Subcutaneous abdominal adipose tissue (tissue), 5 donors: Measurements from ENCODE around the gene ONECUT2.

Experiments
- H3K27ac ChIP-seq: one replicate; pipeline ENCODE4 v1.7.0; 2013; ENCODE audit warnings: low read depth, mild to moderate bottlenecking, inconsistent platforms, low read length, moderate library complexity
- H3K27me3 ChIP-seq, 5 donors: one replicate each; pipeline ENCODE4 v1.7.0; 2013; ENCODE audit warnings: low read length in 5 of 5, inconsistent platforms in 1 of 5; ENCODE audit not compliant: control insufficient read depth in 5 of 5, insufficient read depth in 4 of 5
- H3K36me3 ChIP-seq, 5 donors: one replicate each; pipeline ENCODE4 v1.7.0; 2013; ENCODE audit warnings: low read length in 5 of 5; ENCODE audit not compliant: control insufficient read depth in 5 of 5, insufficient read depth in 5 of 5
- H3K4me1 ChIP-seq, 5 donors: one replicate each; pipeline ENCODE4 v1.7.0; 2013; ENCODE audit warnings: low read length in 5 of 5, mild to moderate bottlenecking in 3 of 5, moderate library complexity in 1 of 5; ENCODE audit not compliant: control insufficient read depth in 5 of 5, insufficient read depth in 5 of 5
- H3K4me3 ChIP-seq, 5 donors: one replicate each; pipeline ENCODE4 v1.7.0; 2013; ENCODE audit warnings: low read length in 5 of 5, low read depth in 1 of 5
- H3K9ac ChIP-seq, 5 donors: one replicate each; pipeline ENCODE4 v1.7.0; 2013; ENCODE audit warnings: low read length in 5 of 5, mild to moderate bottlenecking in 4 of 5, moderate library complexity in 3 of 5
- H3K9me3 ChIP-seq, 5 donors: one replicate each; pipeline ENCODE4 v1.7.0; 2013; ENCODE audit warnings: low read length in 5 of 5; ENCODE audit not compliant: control insufficient read depth in 5 of 5
- donor health status: healthy.
- donor health status: healthy.
- donor health status: healthy.
- donor health status: healthy.
- donor health status: healthy.

Gene ONECUT2

GRCh38 chr18:57444301-57444759 is 9.2 kb downstream of the ONECUT2 start:
- Histone ChIP-seq H3K9ac (no peak overlapping the region), H3K27me3 (peaks cover 23 to 55% (median 54%) of the 10 kb centered on the region in 5 donors), H3K4me1 (peaks cover 0 to 25% (median 17%) of the 10 kb centered on the region in 5 donors), H3K36me3 (no peaks in the 10 kb centered on the region), H3K4me3 (no peak overlapping the region), H3K27ac (no peak overlapping the region), H3K9me3 (no peaks in the 10 kb centered on the region)

DNA sequence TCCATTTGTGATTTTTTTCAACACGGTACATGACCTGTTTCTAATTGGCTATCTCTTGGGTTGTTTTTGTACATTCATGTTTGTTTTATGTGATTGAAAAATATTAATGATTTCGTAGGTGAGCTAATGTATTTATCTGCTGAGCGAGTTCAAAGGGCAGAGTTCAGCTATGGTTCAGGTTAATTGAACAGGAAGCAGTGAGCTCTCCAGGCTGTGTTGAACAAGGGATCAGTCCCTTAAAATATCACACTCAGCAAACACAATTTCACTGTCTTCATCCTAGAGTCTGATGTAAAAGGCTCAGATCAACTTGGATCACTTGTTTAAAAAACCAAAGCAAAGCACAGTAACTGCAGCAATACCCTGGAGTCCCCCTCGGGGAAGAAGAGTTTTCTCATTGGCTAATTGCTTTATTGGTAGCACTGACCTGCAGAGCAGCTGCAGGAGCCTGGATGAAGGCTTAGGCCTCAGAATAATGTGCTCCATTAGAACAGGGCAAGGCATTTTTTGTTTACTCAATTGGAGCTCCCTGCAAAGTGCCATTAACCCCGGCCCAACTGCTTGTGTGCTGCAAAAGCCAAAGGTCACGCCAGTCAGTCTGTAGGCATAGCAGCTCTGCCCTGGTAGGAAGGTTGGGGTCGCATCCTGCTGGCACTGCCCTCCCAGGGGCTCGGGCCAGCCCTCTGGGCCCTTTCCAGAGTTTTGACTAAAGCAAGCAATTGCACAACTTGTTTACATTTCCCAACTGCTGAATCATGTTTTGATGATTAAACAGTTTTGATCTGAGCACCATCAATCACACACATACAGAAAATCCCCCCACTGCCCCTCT is 10.5 kb downstream of the ONECUT2 start:
- H3K36me3 ChIP-seq, result no peaks in the 10 kb centered on the region
- H3K4me3 ChIP-seq, result no peak overlapping the region
- H3K9ac ChIP-seq, result no peak overlapping the region
- peaks cover 10 to 47% (median 41%) of the 10 kb centered on the region in 5 donors for H3K27me3 ChIP-seq
- H3K4me1 ChIP-seq, result peaks cover 0 to 12% (median 5%) of the 10 kb centered on the region in 5 donors
- H3K27ac ChIP-seq, result no peak overlapping the region
- no peaks in the 10 kb centered on the region for H3K9me3 ChIP-seq

DNA sequence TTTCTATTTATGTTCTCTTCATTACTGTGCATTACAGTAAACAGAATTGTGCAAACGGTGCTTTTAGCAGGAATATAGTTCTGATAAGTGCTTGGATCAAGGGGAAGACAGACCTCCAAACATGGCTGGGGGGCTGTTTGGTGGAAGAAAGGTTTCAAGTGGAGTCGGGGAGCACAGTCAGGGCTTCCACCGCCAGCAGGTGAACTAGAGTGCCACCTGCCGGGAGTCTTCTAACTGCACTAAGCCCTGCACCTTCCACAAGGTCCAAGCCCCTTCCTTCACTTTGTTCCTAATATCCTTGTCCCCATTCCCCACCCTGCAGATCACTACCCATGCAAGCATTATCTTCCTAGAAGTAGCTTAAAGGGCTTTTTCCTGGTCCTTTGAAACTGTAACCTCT is 11.1 kb downstream of the ONECUT2 start:
- no peaks in the 10 kb centered on the region for H3K36me3 ChIP-seq
- H3K9ac ChIP-seq, result no peak overlapping the region
- peaks cover 0 to 6% (median 0%) of the 10 kb centered on the region in 5 donors for H3K4me1 ChIP-seq
- no peak overlapping the region for H3K4me3 ChIP-seq
- no peak overlapping the region for H3K27ac ChIP-seq
- peaks cover 10 to 43% (median 37%) of the 10 kb centered on the region in 5 donors for H3K27me3 ChIP-seq
- no peaks in the 10 kb centered on the region for H3K9me3 ChIP-seq

- Histone ChIP-seq H3K4me1 (peaks cover 0 to 4% (median 0%) of the 10 kb centered on the region in 5 donors), H3K4me3 (no peak overlapping the region), H3K27me3 (peaks cover 11 to 37% (median 33%) of the 10 kb centered on the region in 5 donors), H3K36me3 (no peaks in the 10 kb centered on the region), H3K9ac (no peak overlapping the region), H3K9me3 (no peaks in the 10 kb centered on the region), H3K27ac (no peak overlapping the region)
Measured at GRCh38 chr18:57447154-57447621, 12.0 kb downstream of the ONECUT2 start.

DNA sequence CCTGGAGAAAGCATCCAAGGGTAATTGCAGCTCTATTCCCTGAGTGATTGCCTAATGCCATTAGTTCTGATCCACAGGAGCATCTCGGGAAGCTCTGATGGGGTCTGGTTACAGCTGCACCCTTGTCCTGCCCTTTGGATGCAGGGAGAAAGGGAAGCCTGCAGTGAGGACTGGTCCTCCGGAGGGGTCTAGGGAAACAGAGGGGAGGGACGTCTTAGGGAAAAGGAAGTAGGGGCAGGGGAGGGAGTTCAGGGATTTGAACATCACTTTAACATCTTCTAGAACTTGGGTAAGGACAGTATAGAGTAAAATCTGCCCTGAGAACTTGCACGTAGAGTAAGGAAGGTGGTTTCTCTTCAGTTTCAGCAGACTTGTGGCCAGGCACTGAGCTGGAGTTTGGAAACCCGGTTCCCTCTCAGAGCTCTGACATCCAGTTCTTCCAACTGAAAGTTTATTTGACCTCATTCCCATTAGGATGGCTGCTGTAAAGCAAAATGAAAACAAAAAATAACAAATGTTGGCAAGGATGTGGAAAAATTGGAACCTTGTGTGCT is 20.5 kb downstream of the ONECUT2 start:
- Histone ChIP-seq H3K4me1 (no peaks in the 10 kb centered on the region), H3K9ac (no peak overlapping the region), H3K9me3 (peaks cover 0 to 5% (median 0%) of the 10 kb centered on the region in 5 donors), H3K36me3 (no peaks in the 10 kb centered on the region), H3K4me3 (no peak overlapping the region), H3K27ac (no peak overlapping the region), H3K27me3 (peaks cover 6 to 14% (median 7%) of the 10 kb centered on the region in 5 donors)

DNA sequence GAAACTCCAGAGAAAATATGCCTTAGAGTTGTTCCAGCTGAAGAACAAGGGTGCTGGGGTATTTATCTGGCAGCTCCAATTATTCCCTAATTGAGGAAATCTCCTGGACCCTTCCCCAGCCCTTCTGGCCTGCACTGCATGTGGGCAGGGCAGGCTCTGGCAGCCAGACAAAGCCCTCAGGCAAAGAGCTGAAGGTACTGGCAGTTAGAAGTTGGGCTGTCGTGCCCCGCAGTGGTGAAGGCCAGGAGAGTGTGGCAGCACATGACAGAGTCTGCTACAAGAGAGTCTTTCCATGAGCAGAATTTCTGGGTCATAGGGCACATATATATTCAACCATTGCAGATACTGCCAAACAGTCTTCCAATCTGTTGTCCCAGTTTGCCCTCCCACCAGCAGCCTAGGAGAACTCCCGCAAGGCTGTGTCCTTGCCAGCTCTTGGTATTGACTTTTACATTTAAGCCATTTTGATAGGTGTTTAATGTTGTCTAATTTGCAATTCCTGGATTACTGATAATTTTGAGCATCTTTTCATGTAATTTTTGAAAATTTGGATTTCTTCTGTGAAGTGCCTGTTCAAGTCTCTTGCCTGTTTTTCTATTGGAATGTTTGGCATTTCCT is 26.6 kb downstream of the ONECUT2 start:
- Histone ChIP-seq H3K9ac (no peak overlapping the region), H3K4me1 (peaks cover 2 to 7% (median 6%) of the 10 kb centered on the region in 5 donors), H3K36me3 (no peaks in the 10 kb centered on the region), H3K27ac (no peak overlapping the region), H3K9me3 (peaks cover 0 to 5% (median 0%) of the 10 kb centered on the region in 5 donors), H3K27me3 (no peaks in the 10 kb centered on the region), H3K4me3 (no peak overlapping the region)

DNA sequence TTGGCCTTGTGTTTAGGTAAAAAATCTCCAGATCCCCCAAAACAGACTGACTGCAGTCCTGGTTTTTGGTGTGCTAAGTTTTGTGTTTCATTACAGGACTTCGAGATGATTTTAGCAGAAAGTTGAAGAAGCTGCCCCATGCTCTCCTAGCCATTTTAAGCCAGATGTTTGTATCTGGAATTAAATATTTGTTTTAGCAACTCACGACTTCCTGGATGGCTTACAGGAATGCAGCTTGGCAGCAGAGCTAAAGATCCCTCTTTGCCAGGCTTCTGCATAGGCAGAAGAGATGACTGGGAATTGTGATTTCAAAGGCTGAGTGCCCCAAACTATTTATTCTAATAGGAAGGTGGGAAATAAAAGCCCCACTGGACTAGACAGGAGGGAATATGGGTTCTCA is 31.1 kb downstream of the ONECUT2 start:
- Histone ChIP-seq H3K27me3 (peaks cover 0 to 4% (median 0%) of the 10 kb centered on the region in 5 donors), H3K4me1 (peaks cover 2 to 18% (median 9%) of the 10 kb centered on the region in 5 donors), H3K36me3 (no peaks in the 10 kb centered on the region), H3K27ac (no peak overlapping the region), H3K9me3 (no peaks in the 10 kb centered on the region), H3K9ac (no peak overlapping the region), H3K4me3 (no peak overlapping the region)

GRCh38 chr18:57466745-57467409 is 31.7 kb downstream of the ONECUT2 start:
- Histone ChIP-seq H3K27me3 (peaks cover 0 to 4% (median 0%) of the 10 kb centered on the region in 5 donors), H3K27ac (no peak overlapping the region), H3K9me3 (no peaks in the 10 kb centered on the region), H3K36me3 (no peaks in the 10 kb centered on the region), H3K4me1 (peaks cover 2 to 18% (median 9%) of the 10 kb centered on the region in 5 donors), H3K9ac (no peak overlapping the region), H3K4me3 (peak overlapping the region in 1 of 5 donors; percentile 13)

DNA sequence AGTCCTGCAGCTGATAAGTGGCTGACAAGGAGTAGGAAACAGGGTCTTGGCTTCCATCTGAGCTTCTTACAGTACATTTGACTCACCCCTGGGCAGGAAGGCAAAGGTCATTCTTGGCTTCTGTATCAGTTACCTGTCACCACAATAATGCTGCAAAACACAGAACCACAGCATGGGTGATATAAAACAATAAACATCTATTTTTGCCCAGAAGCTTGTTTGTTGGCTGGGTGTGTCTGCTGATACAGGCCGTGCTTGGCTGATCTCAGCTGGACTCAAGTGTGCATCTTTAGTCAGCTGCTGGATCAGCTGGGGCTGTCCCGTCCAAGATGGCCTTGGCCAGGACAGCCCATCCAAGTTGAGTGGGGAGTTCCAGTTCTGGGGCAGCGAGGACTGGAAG is 34.7 kb downstream of the ONECUT2 start:
- Histone ChIP-seq H3K9ac (no peak overlapping the region), H3K4me1 (peaks cover 2 to 18% (median 9%) of the 10 kb centered on the region in 5 donors), H3K9me3 (no peaks in the 10 kb centered on the region), H3K36me3 (no peaks in the 10 kb centered on the region), H3K27ac (no peak overlapping the region), H3K27me3 (peaks cover 0 to 4% (median 0%) of the 10 kb centered on the region in 5 donors), H3K4me3 (no peak overlapping the region)
